Ascending aorta (tissue), 2 donors: Measurements from ENCODE around the gene TTC39C. TPM values are rescaled to one million over a fixed set of nuclear protein-coding genes. Genes with fewer than 3 reads are reported as not detected.

ENCODE experiments used
- DNase-seq, 2 donors: peaks; one replicate each; pipeline ENCODE4 v3.0.0-alpha.2; 2019; ENCODE audit warnings: low spot score in 2 of 2
- H3K27ac ChIP-seq, 2 donors: fragments of 200-600 bp; sonication (generic); one replicate each; pipeline ENCODE4 v1.5.1; 2016 to 2017; ENCODE audit warnings: mild to moderate bottlenecking in 1 of 2
- H3K27me3 ChIP-seq: fragments of 200-600 bp; sonication (generic); one replicate; pipeline ENCODE4 v1.5.1; 2017
- H3K36me3 ChIP-seq, 2 donors: fragments of 200-600 bp; sonication (generic); one replicate each; pipeline ENCODE4 v1.5.1; 2016
- H3K4me1 ChIP-seq, 2 donors: fragments of 200-600 bp; sonication (generic); one replicate each; pipeline ENCODE4 v1.5.1; 2016 to 2017; ENCODE audit warnings: mild to moderate bottlenecking in 1 of 2
- H3K4me3 ChIP-seq, 2 donors: fragments of 200-600 bp; sonication (generic); one replicate each; pipeline ENCODE4 v1.5.1; 2016 to 2017; ENCODE audit warnings: mild to moderate bottlenecking in 1 of 2
- H3K9me3 ChIP-seq, 2 donors: fragments of 200-600 bp; sonication (generic); one replicate each; pipeline ENCODE4 v1.5.1; 2016
- CTCF ChIP-seq, 3 experiments: fragments of 200-600 bp in 2 of 3; fragments of 450-650 bp in 1 of 3; sonication (generic) in 2 of 3; IDR thresholded peaks; one replicate each; pipeline ENCODE4 v1.5.1; 2016 to 2019; ENCODE audit warnings: antibody characterized with exemption in 3 of 3, mild to moderate bottlenecking in 1 of 3, moderate library complexity in 1 of 3
- intact Hi-C: fragments of 100-400 bp; cut with DNase I; formaldehyde crosslinking; loops from one replicate; pipeline ENCODE4 v1.15.1; 2023
- total RNA-seq: library from RNA; depleted of rRNA; stranded (reverse); fragments of >200 nt; gene quantifications from one replicate; pipeline ENCODE4 v1.1.0, GENCODE V29; 2016

The TTC39C gene
- total RNA-seq, 1 donor from 2014 or later, result 18.2 TPM

- H3K36me3 ChIP-seq, result no peaks in the 10 kb centered on the region
- no peak overlapping the region for H3K4me3 ChIP-seq
- H3K4me1 ChIP-seq, result no peaks in the 10 kb centered on the region
- intact Hi-C loops, result no loop called here
- no peaks in the 10 kb centered on the region for H3K9me3 ChIP-seq
- DNase-seq, result no peak
- no peaks in the 10 kb centered on the region for H3K27me3 ChIP-seq
- H3K27ac ChIP-seq, result no peak overlapping the region
- TF ChIP-seq CTCF (IDR thresholded peaks at IDR 0.05), result no peak
Observed at GRCh38 chr18:24033641-24034412, 19.3 kb downstream of the TTC39C start.

- Histone ChIP-seq H3K9me3 (no peaks in the 10 kb centered on the region), H3K4me3 (no peak overlapping the region), H3K4me1 (no peaks in the 10 kb centered on the region), H3K27me3 (no peaks in the 10 kb centered on the region), H3K27ac (no peak overlapping the region), H3K36me3 (no peaks in the 10 kb centered on the region)
- intact Hi-C loops, result no loop called here
- TF ChIP-seq CTCF (IDR thresholded peaks at IDR 0.05), result no peak
- no peak for DNase-seq
Observed at GRCh38 chr18:24035316-24035715, 20.8 kb downstream of the TTC39C start.

GRCh38 chr18:24039671-24040070 is 25.1 kb downstream of the TTC39C start:
- DNase-seq, result no peak
- no peak for TF ChIP-seq CTCF (IDR thresholded peaks at IDR 0.05)
- Histone ChIP-seq H3K4me3 (no peak overlapping the region), H3K4me1 (no peaks in the 10 kb centered on the region), H3K36me3 (no peaks in the 10 kb centered on the region), H3K27ac (no peak overlapping the region), H3K27me3 (no peaks in the 10 kb centered on the region), H3K9me3 (no peaks in the 10 kb centered on the region)
- intact Hi-C loops, result no loop called here

- no peak for TF ChIP-seq CTCF (IDR thresholded peaks at IDR 0.05)
- no peaks in the 10 kb centered on the region for H3K36me3 ChIP-seq
- no peaks in the 10 kb centered on the region for H3K27me3 ChIP-seq
- H3K9me3 ChIP-seq, result no peaks in the 10 kb centered on the region
- H3K4me3 ChIP-seq, result no peak overlapping the region
- DNase-seq, result no peak
- intact Hi-C loops, result no loop called here
- no peaks in the 10 kb centered on the region for H3K4me1 ChIP-seq
- no peak overlapping the region for H3K27ac ChIP-seq
Observed at GRCh38 chr18:24041691-24042090, 27.1 kb downstream of the TTC39C start.

GRCh38 chr18:24043403-24043802 is 28.8 kb downstream of the TTC39C start:
- no peaks in the 10 kb centered on the region for H3K4me1 ChIP-seq
- no peak overlapping the region for H3K4me3 ChIP-seq
- H3K27ac ChIP-seq, result no peak overlapping the region
- no peaks in the 10 kb centered on the region for H3K9me3 ChIP-seq
- no peak for DNase-seq
- intact Hi-C loops, result no loop called here
- H3K36me3 ChIP-seq, result no peaks in the 10 kb centered on the region
- H3K27me3 ChIP-seq, result no peaks in the 10 kb centered on the region
- TF ChIP-seq CTCF (IDR thresholded peaks at IDR 0.05), result no peak
